Cardiac muscle cell (in vitro differentiated cells and primary cell): ENCODE results near the gene ZNF521. TPM values are rescaled to one million over a fixed set of nuclear protein-coding genes. Genes with fewer than 3 reads are reported as not detected.

Source experiments
- DNase-seq, 2 donors: peaks; one replicate each; pipeline versions ENCODE4 v3.0.0 to v3.0.0-alpha.2; 2010 to 2017; ENCODE audit warnings: low read depth in 1 of 2, low spot score in 1 of 2
- H3K27ac ChIP-seq: fragments of 200-600 bp; sonication (generic); 2 replicates; pipeline ENCODE4 v1.5.1; 2016
- H3K27me3 ChIP-seq: fragments of 200-600 bp; sonication (generic); 2 replicates; pipeline ENCODE4 v1.6.0; 2016; ENCODE audit warnings: control low read depth
- H3K36me3 ChIP-seq: fragments of 200-600 bp; sonication (generic); 2 replicates; pipeline ENCODE4 v1.5.1; 2016; ENCODE audit warnings: control low read depth
- H3K4me1 ChIP-seq: fragments of 200-600 bp; sonication (generic); 2 replicates; pipeline ENCODE4 v1.8.1; 2017; ENCODE audit warnings: low read depth, mild to moderate bottlenecking, mixed run types
- H3K4me3 ChIP-seq: fragments of 200-600 bp; sonication (generic); 2 replicates; pipeline ENCODE4 v1.5.1; 2016; ENCODE audit warnings: mild to moderate bottlenecking
- H3K9me3 ChIP-seq: fragments of 200-600 bp; sonication (generic); 2 replicates; pipeline ENCODE4 v1.5.1; 2017; ENCODE audit warnings: low read depth, mild to moderate bottlenecking, control low read depth
- CTCF ChIP-seq: IDR thresholded peaks from 2 replicates; pipeline ENCODE4 v1.5.1; 2012; ENCODE audit warnings: low read depth, mild to moderate bottlenecking, low read length
- polyA plus RNA-seq: library from polyadenylated mRNA; unstranded; fragments of >200 nt; fragmentation: Nextera tagmentation; extraction: Ambion mirVana; gene quantifications from 2 replicates; pipeline ENCODE4 v1.2.1, GENCODE V29; 2016
- total RNA-seq: library from RNA; depleted of rRNA; stranded (reverse); fragments of >200 nt; gene quantifications from 2 replicates; pipeline ENCODE4 v1.2.3, GENCODE V29; 2016

The ZNF521 gene
- total and polyA plus RNA-seq, 2 experiments from 2014 or later = 34.2 to 442 TPM

- H3K27ac ChIP-seq = no peak overlapping the region
- no peak overlapping the region for H3K4me3 ChIP-seq
- H3K36me3 ChIP-seq = no peaks in the 10 kb centered on the region
- TF ChIP-seq CTCF = no peak
- H3K9me3 ChIP-seq = no peaks in the 10 kb centered on the region
- no peaks in the 10 kb centered on the region for H3K4me1 ChIP-seq
- H3K27me3 ChIP-seq = no peaks in the 10 kb centered on the region
- peak in 1 of 2 donors; percentile 4 for DNase-seq
Observed at GRCh38 chr18:25055076-25055475, 296.9 kb downstream of the ZNF521 start.

GRCh38 chr18:25053466-25053865, 298.5 kb downstream of the ZNF521 start:
- no peak overlapping the region for H3K4me3 ChIP-seq
- no peak for DNase-seq
- no peak for TF ChIP-seq CTCF
- no peaks in the 10 kb centered on the region for H3K27me3 ChIP-seq
- no peaks in the 10 kb centered on the region for H3K36me3 ChIP-seq
- no peaks in the 10 kb centered on the region for H3K9me3 ChIP-seq
- no peak overlapping the region for H3K27ac ChIP-seq
- H3K4me1 ChIP-seq = no peaks in the 10 kb centered on the region

- Histone ChIP-seq H3K27me3 (peaks cover under 1% of the 10 kb centered on the region), H3K27ac (no peak overlapping the region), H3K4me3 (no peak overlapping the region), H3K36me3 (no peaks in the 10 kb centered on the region), H3K4me1 (no peaks in the 10 kb centered on the region), H3K9me3 (no peaks in the 10 kb centered on the region)
- DNase-seq = no peak
- TF ChIP-seq CTCF = no peak
Observed at GRCh38 chr18:25052511-25052921, 299.4 kb downstream of the ZNF521 start.

GRCh38 chr18:25050605-25051004, 301.4 kb downstream of the ZNF521 start:
- no peak overlapping the region for H3K27ac ChIP-seq
- no peaks in the 10 kb centered on the region for H3K9me3 ChIP-seq
- H3K27me3 ChIP-seq = peaks cover 3% of the 10 kb centered on the region
- H3K4me1 ChIP-seq = no peaks in the 10 kb centered on the region
- H3K4me3 ChIP-seq = no peak overlapping the region
- no peak for DNase-seq
- no peak for TF ChIP-seq CTCF
- no peaks in the 10 kb centered on the region for H3K36me3 ChIP-seq

GRCh38 chr18:25047983-25048382, 304.0 kb downstream of the ZNF521 start:
- no peak overlapping the region for H3K27ac ChIP-seq
- H3K27me3 ChIP-seq = peaks cover 3% of the 10 kb centered on the region
- no peak for TF ChIP-seq CTCF
- H3K9me3 ChIP-seq = no peaks in the 10 kb centered on the region
- no peak overlapping the region for H3K4me3 ChIP-seq
- no peaks in the 10 kb centered on the region for H3K36me3 ChIP-seq
- DNase-seq = no peak
- H3K4me1 ChIP-seq = no peaks in the 10 kb centered on the region

- H3K9me3 ChIP-seq = no peaks in the 10 kb centered on the region
- H3K4me3 ChIP-seq = no peak overlapping the region
- H3K4me1 ChIP-seq = peaks cover 5% of the 10 kb centered on the region
- peaks cover 3% of the 10 kb centered on the region for H3K27me3 ChIP-seq
- DNase-seq = no peak
- H3K27ac ChIP-seq = no peak overlapping the region
- no peak for TF ChIP-seq CTCF
- no peaks in the 10 kb centered on the region for H3K36me3 ChIP-seq
Observed at GRCh38 chr18:25047421-25047820, 304.5 kb downstream of the ZNF521 start.
